Tibial nerve (tissue), 4 donors: ENCODE measurements around the gene DPY19L2.
"Not testable (repeated sequence)": the region's sequence is repeated elsewhere in the genome, so short reads cannot be mapped to it uniquely, and the experiment has no call there.

Source experiments
- EP300 ChIP-seq, 2 donors: sonication (generic); formaldehyde crosslinking; IDR thresholded peaks; one replicate each; pipeline ENCODE4 v1.6.1; 2017; ENCODE audit warnings: antibody characterized with exemption in 2 of 2, mild to moderate bottlenecking in 1 of 2
- TF ChIP-seq, protein P1 (sequence below), 5 experiments: fragments of 200-600 bp in 3 of 5; fragments of 450-650 bp in 2 of 5; sonication (generic) in 3 of 5; IDR thresholded peaks; one replicate each; pipeline ENCODE4 v1.5.1; 2016 to 2019; ENCODE audit warnings: antibody characterized with exemption in 5 of 5, mild to moderate bottlenecking in 3 of 5, moderate library complexity in 2 of 5

GRCh38 chr12:63689141-63689540 lies 20.8 kb upstream of the DPY19L2 start:
- TF ChIP-seq, protein P1, sequence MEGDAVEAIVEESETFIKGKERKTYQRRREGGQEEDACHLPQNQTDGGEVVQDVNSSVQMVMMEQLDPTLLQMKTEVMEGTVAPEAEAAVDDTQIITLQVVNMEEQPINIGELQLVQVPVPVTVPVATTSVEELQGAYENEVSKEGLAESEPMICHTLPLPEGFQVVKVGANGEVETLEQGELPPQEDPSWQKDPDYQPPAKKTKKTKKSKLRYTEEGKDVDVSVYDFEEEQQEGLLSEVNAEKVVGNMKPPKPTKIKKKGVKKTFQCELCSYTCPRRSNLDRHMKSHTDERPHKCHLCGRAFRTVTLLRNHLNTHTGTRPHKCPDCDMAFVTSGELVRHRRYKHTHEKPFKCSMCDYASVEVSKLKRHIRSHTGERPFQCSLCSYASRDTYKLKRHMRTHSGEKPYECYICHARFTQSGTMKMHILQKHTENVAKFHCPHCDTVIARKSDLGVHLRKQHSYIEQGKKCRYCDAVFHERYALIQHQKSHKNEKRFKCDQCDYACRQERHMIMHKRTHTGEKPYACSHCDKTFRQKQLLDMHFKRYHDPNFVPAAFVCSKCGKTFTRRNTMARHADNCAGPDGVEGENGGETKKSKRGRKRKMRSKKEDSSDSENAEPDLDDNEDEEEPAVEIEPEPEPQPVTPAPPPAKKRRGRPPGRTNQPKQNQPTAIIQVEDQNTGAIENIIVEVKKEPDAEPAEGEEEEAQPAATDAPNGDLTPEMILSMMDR (IDR thresholded peaks at IDR 0.05), result not testable (repeated sequence)
- not testable (repeated sequence) for TF ChIP-seq EP300 (IDR thresholded peaks at IDR 0.05)
